Keratinocyte (primary cell): ENCODE results near the gene KRT9. TPM values are rescaled to one million over a fixed set of nuclear protein-coding genes. Genes with fewer than 3 reads are reported as not detected.
A peak's percentile ranks its signal among the peaks of the same experiment; 100 is the strongest.

Experiments
- DNase-seq: peaks from one replicate; pipeline ENCODE4 v3.0.0-alpha.2; 2011; ENCODE audit warnings: low read depth, missing footprints, low spot score
- FAIRE-seq: peaks from 2 replicates; lab custom pipeline; 2011; peaks lifted over from hg19 to GRCh38; lab: Jason Lieb, UNC
- H2AFZ ChIP-seq: 2 replicates; pipeline ENCODE4 v1.6.0; 2012; ENCODE audit warnings: low read length, control low read depth, inconsistent platforms; ENCODE audit not compliant: control insufficient read depth
- H3K27ac ChIP-seq: 2 replicates; pipeline ENCODE4 v1.5.1; 2011; ENCODE audit warnings: low read length; ENCODE audit not compliant: control insufficient read depth, insufficient read depth
- H3K27me3 ChIP-seq: 3 replicates; pipeline ENCODE4 v1.6.0; 2011; ENCODE audit warnings: low read length; ENCODE audit not compliant: control insufficient read depth, insufficient read depth; ENCODE audit errors: extremely low read depth
- H3K36me3 ChIP-seq, 2 experiments: 2 replicates in 1 of 2; 3 replicates in 1 of 2; pipeline ENCODE4 v1.5.1; 2011; ENCODE audit warnings: low read length in 2 of 2, mild to moderate bottlenecking in 1 of 2; ENCODE audit not compliant: control insufficient read depth in 2 of 2, insufficient read depth in 2 of 2; ENCODE audit errors: extremely low read depth in 1 of 2
- H3K4me1 ChIP-seq: 3 replicates; pipeline ENCODE4 v1.5.1; 2011; ENCODE audit warnings: low read length; ENCODE audit not compliant: control insufficient read depth, insufficient read depth; ENCODE audit errors: extremely low read depth
- H3K4me2 ChIP-seq: 3 replicates; pipeline ENCODE4 v1.6.0; 2011; ENCODE audit warnings: low read depth, low read length; ENCODE audit not compliant: control insufficient read depth, insufficient read depth; ENCODE audit errors: extremely low read depth
- H3K4me3 ChIP-seq, 3 experiments: fragments of 200-600 bp in 1 of 3; sonication (generic) in 1 of 3; 2 replicates in 2 of 3; 3 replicates in 1 of 3; pipeline ENCODE4 v1.5.1; 2011 to 2016; ENCODE audit warnings: low read length in 3 of 3, mild to moderate bottlenecking in 3 of 3, control low read depth in 2 of 3, inconsistent platforms in 1 of 3, low read depth in 1 of 3, mixed read lengths in 1 of 3, mixed run types in 1 of 3, moderate library complexity in 1 of 3; ENCODE audit not compliant: control insufficient read depth in 2 of 3, insufficient read depth in 2 of 3; ENCODE audit errors: extremely low read depth in 1 of 3
- H3K79me2 ChIP-seq: 2 replicates; pipeline ENCODE4 v1.6.0; 2012; ENCODE audit warnings: low read length; ENCODE audit not compliant: control insufficient read depth, insufficient read depth
- H3K9ac ChIP-seq: 3 replicates; pipeline ENCODE4 v1.6.0; 2011; ENCODE audit warnings: low read length; ENCODE audit not compliant: control insufficient read depth, insufficient read depth; ENCODE audit errors: extremely low read depth
- H3K9me1 ChIP-seq: 3 replicates; pipeline ENCODE4 v1.6.0; 2011; ENCODE audit warnings: low read length; ENCODE audit not compliant: control insufficient read depth, insufficient read depth; ENCODE audit errors: extremely low read depth
- H3K9me3 ChIP-seq: 2 replicates; pipeline ENCODE4 v1.5.1; 2012; ENCODE audit warnings: low read depth, low read length; ENCODE audit not compliant: control insufficient read depth
- H4K20me1 ChIP-seq: 3 replicates; pipeline ENCODE4 v1.6.0; 2011; ENCODE audit warnings: low read length; ENCODE audit not compliant: control insufficient read depth, insufficient read depth; ENCODE audit errors: extremely low read depth
- CTCF ChIP-seq, 3 experiments: IDR thresholded peaks in 1 of 3; conservative IDR thresholded peaks in 1 of 3; optimal IDR thresholded peaks in 1 of 3; 2 replicates in 2 of 3; 3 replicates in 1 of 3; pipeline versions ENCODE3 to v1.5.1; 2011; ENCODE audit warnings: low read length in 3 of 3, mild to moderate bottlenecking in 3 of 3, moderate library complexity in 2 of 3, control low read depth in 1 of 3, inconsistent platforms in 1 of 3; ENCODE audit not compliant: insufficient read depth in 2 of 3; ENCODE audit errors: extremely low read depth in 1 of 3
- EZH2 ChIP-seq: IDR thresholded peaks from one replicate; pipeline ENCODE4 v1.6.1; 2012; ENCODE audit warnings: inconsistent platforms, mild to moderate bottlenecking, low read length, moderate library complexity
- dilution Hi-C: fragments of 300-500 bp; cut with MboI; formaldehyde crosslinking; loops from one replicate; pipeline ENCODE4 v1.7.0; 2020; ENCODE audit warnings: low sequenced_read_pairs; ENCODE audit not compliant: extremely low pct_ligation_motif_present
- polyA plus RNA-seq, 5 experiments: library from polyadenylated mRNA; depleted of rRNA in 3 of 5; stranded (reverse) in 3 of 5; stranded (forward) in 1 of 5; unstranded in 1 of 5; fragments of >200 nt; gene quantifications; 1 replicate in 1 of 5; 2 replicates in 3 of 5; 3 replicates in 1 of 5; pipeline versions ENCODE4 v1.2.1 to v1.2.3, GENCODE V29; 2011 to 2012; ENCODE audit warnings: missing spikeins in 2 of 5, low read depth in 1 of 5, low replicate concordance in 1 of 5

Gene KRT9
- polyA plus RNA-seq, 1 donor (not counting 4 experiments of a cell fraction or from before 2014, with no cell fraction given) = 1.6 TPM

- Histone ChIP-seq H3K27me3 (peaks cover 15% of the 10 kb centered on the region), H3K4me3 (no peak overlapping the region), H3K9me1 (no peaks in the 10 kb centered on the region), H3K9me3 (no peaks in the 10 kb centered on the region), H3K36me3 (no peaks in the 10 kb centered on the region), H2AFZ (no peak overlapping the region), H4K20me1 (no peaks in the 10 kb centered on the region), H3K79me2 (no peaks in the 10 kb centered on the region), H3K9ac (no peak overlapping the region), H3K4me2 (peak overlapping the region; percentile 26), H3K27ac (no peak overlapping the region), H3K4me1 (peaks cover 27% of the 10 kb centered on the region)
- DNase-seq = no peak
- dilution Hi-C loops = no loop called here
- FAIRE-seq = no peak
- TF ChIP-seq EZH2 = no peak
- TF ChIP-seq CTCF (optimal IDR thresholded peaks at IDR 0.05 in 1 of 3, IDR thresholded peaks at IDR 0.05 in 1 of 3, conservative IDR thresholded peaks at IDR 0.05 in 1 of 3; ENCODE audit: extremely low read depth in 1 of 3, insufficient read depth in 2 of 3, low read length in 3 of 3) = no peak
These were observed 41.5 kb downstream of the KRT9 start for GRCh38 chr17:41530062-41531048.

- DNase-seq = no peak
- no peak overlapping the region for H3K27ac ChIP-seq
- H3K4me3 ChIP-seq = no peak overlapping the region
- TF ChIP-seq CTCF (optimal IDR thresholded peaks at IDR 0.05 in 1 of 3, IDR thresholded peaks at IDR 0.05 in 1 of 3, conservative IDR thresholded peaks at IDR 0.05 in 1 of 3; ENCODE audit: extremely low read depth in 1 of 3, insufficient read depth in 2 of 3, low read length in 3 of 3) (no peak), EZH2 (no peak)
- peaks cover 27% of the 10 kb centered on the region for H3K4me1 ChIP-seq
- H3K9ac ChIP-seq = no peak overlapping the region
- dilution Hi-C loops = no loop called here
- peaks cover 15% of the 10 kb centered on the region for H3K27me3 ChIP-seq
- no peak for FAIRE-seq
- peak overlapping the region; percentile 26 for H3K4me2 ChIP-seq
- H4K20me1 ChIP-seq = no peaks in the 10 kb centered on the region
- no peaks in the 10 kb centered on the region for H3K9me1 ChIP-seq
- no peaks in the 10 kb centered on the region for H3K9me3 ChIP-seq
- no peaks in the 10 kb centered on the region for H3K79me2 ChIP-seq
- H3K36me3 ChIP-seq = no peaks in the 10 kb centered on the region
- no peak overlapping the region for H2AFZ ChIP-seq
These were observed 42.4 kb downstream of the KRT9 start for GRCh38 chr17:41529491-41529915.
